Measurements from ENCODE around the gene SCGB1C1. TPM values are rescaled to one million over a fixed set of nuclear protein-coding genes. Genes with fewer than 3 reads are reported as not detected.
"Not testable (repeated sequence)": the region's sequence is repeated elsewhere in the genome, so short reads cannot be mapped to it uniquely, and the experiment has no call there.

The SCGB1C1 gene
- total and polyA plus RNA-seq, 8 donors = not detected

- no peak overlapping the region for H3K4me3 ChIP-seq
- H3K9me3 ChIP-seq = no peaks in the 10 kb centered on the region
- 91 to 92% (median 92%) methylated on average over 28 to 29 of the region's 29 CpGs for WGBS, 5 donors
- intact Hi-C loops (cut with DNase I; ENCODE audit: low total_unique reads) = no loop called here
- TF ChIP-seq POLR2AphosphoS5 (IDR thresholded peaks at IDR 0.05) (no peak), POLR2A (IDR thresholded peaks at IDR 0.05) (no peak), EP300 (IDR thresholded peaks at IDR 0.05) (no peak)
- TF ChIP-seq, protein P1, sequence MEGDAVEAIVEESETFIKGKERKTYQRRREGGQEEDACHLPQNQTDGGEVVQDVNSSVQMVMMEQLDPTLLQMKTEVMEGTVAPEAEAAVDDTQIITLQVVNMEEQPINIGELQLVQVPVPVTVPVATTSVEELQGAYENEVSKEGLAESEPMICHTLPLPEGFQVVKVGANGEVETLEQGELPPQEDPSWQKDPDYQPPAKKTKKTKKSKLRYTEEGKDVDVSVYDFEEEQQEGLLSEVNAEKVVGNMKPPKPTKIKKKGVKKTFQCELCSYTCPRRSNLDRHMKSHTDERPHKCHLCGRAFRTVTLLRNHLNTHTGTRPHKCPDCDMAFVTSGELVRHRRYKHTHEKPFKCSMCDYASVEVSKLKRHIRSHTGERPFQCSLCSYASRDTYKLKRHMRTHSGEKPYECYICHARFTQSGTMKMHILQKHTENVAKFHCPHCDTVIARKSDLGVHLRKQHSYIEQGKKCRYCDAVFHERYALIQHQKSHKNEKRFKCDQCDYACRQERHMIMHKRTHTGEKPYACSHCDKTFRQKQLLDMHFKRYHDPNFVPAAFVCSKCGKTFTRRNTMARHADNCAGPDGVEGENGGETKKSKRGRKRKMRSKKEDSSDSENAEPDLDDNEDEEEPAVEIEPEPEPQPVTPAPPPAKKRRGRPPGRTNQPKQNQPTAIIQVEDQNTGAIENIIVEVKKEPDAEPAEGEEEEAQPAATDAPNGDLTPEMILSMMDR (IDR thresholded peaks at IDR 0.05) = no peak
- no peaks in the 10 kb centered on the region for H3K4me1 ChIP-seq
- no peaks in the 10 kb centered on the region for H3K27me3 ChIP-seq
- peaks cover 20 to 62% (median 54%) of the 10 kb centered on the region in 4 donors for H3K36me3 ChIP-seq
- peak in 1 of 2 donors; percentile 21 for DNase-seq
- no peak overlapping the region for H3K27ac ChIP-seq
These were observed 26.1 kb downstream of the SCGB1C1 start for GRCh38 chr11:218815-219593.

- peaks cover 5 to 45% (median 38%) of the 10 kb centered on the region in 4 donors for H3K36me3 ChIP-seq
- H3K9me3 ChIP-seq; H3K4me3 ChIP-seq; H3K27me3 ChIP-seq; H3K27ac ChIP-seq; H3K4me1 ChIP-seq; intact Hi-C loops (cut with DNase I; ENCODE audit: low total_unique reads); DNase-seq: not testable (repeated sequence)
- WGBS, 5 donors = 86 to 94% (median 92%) methylated on average over 2 to 3 of the region's 3 CpGs
These were observed 27.9 kb downstream of the SCGB1C1 start for GRCh38 chr11:220641-221215.

- Histone ChIP-seq H3K36me3 (peaks cover 5 to 39% (median 31%) of the 10 kb centered on the region in 4 donors), H3K27ac (no peak overlapping the region), H3K4me1 (no peaks in the 10 kb centered on the region), H3K27me3 (no peaks in the 10 kb centered on the region), H3K4me3 (no peak overlapping the region), H3K9me3 (no peaks in the 10 kb centered on the region)
- no peak for DNase-seq
- WGBS, 5 donors = 83 to 93% (median 85%) methylated on average over 7 of the region's 7 CpGs
- TF ChIP-seq POLR2AphosphoS5 (IDR thresholded peaks at IDR 0.05) (no peak), EP300 (IDR thresholded peaks at IDR 0.05) (no peak), POLR2A (IDR thresholded peaks at IDR 0.05) (no peak)
- TF ChIP-seq, protein P1 (IDR thresholded peaks at IDR 0.05) = no peak
- intact Hi-C loops (cut with DNase I; ENCODE audit: low total_unique reads) = no loop called here
These were observed 28.7 kb downstream of the SCGB1C1 start for GRCh38 chr11:221539-221938.

GRCh38 chr11:221998-222789, 29.3 kb downstream of the SCGB1C1 start:
- no peak for DNase-seq

More at GRCh38 chr11:221998-222789, 29.3 kb downstream of the SCGB1C1 start:
- no peaks in the 10 kb centered on the region for H3K9me3 ChIP-seq
- WGBS, 5 donors = 92 to 96% (median 93%) methylated on average over 14 of the region's 14 CpGs
- intact Hi-C loops (cut with DNase I; ENCODE audit: low total_unique reads) = no loop called here
- no peaks in the 10 kb centered on the region for H3K4me1 ChIP-seq
- no peak for TF ChIP-seq EP300 (IDR thresholded peaks at IDR 0.05)
- TF ChIP-seq POLR2AphosphoS5 (IDR thresholded peaks at IDR 0.05) = no peak
- TF ChIP-seq, protein P1 (IDR thresholded peaks at IDR 0.05) = no peak
- TF ChIP-seq POLR2A (IDR thresholded peaks at IDR 0.05) = no peak
- no peaks in the 10 kb centered on the region for H3K27me3 ChIP-seq
- H3K27ac ChIP-seq = no peak overlapping the region
- no peak overlapping the region for H3K4me3 ChIP-seq
- H3K36me3 ChIP-seq = peaks cover 5 to 39% (median 30%) of the 10 kb centered on the region in 4 donors
